Mucosa of stomach (tissue), 1 donor: Measurements from ENCODE around the gene PDE6C.

Experiments
- H3K27me3 ChIP-seq: one replicate; pipeline ENCODE4 v1.7.0; 2013; ENCODE audit warnings: mild to moderate bottlenecking, low read length; ENCODE audit not compliant: control insufficient read depth, insufficient read depth
- H3K36me3 ChIP-seq: one replicate; pipeline ENCODE4 v1.7.0; 2013; ENCODE audit warnings: low read length; ENCODE audit not compliant: control insufficient read depth, insufficient read depth
- H3K4me1 ChIP-seq: one replicate; pipeline ENCODE4 v1.7.0; 2013; ENCODE audit warnings: mild to moderate bottlenecking, low read length; ENCODE audit not compliant: control insufficient read depth, insufficient read depth
- H3K4me3 ChIP-seq: one replicate; pipeline ENCODE4 v1.7.0; 2013; ENCODE audit warnings: low read length
- H3K9ac ChIP-seq: one replicate; pipeline ENCODE4 v1.7.0; 2013; ENCODE audit warnings: mild to moderate bottlenecking, low read length, moderate library complexity
- H3K9me3 ChIP-seq: one replicate; pipeline ENCODE4 v1.7.0; 2013; ENCODE audit warnings: mild to moderate bottlenecking, low read length, moderate library complexity; ENCODE audit not compliant: control insufficient read depth
- donor health status: Pancreatic carcinoma.

Gene PDE6C

DNA sequence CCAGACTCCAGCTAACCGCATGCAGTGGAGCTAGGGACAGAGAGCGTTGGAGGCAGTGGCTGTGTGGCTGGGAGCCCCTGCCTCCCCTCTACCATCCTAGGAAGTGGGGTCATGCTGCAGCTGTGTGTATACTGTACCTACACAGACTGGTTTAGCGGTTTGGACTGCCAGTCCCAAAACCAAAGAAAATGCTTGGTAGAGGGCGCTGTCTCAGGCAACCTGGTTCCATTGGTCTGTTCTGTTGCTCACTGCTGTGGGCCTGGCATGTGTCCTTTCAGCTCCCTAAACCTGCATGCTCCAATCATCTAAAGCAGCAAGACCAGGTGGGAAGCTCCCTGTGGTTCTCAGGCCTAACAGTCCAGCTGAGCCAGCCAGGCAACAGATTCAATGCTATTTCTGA is 15.8 kb upstream of the PDE6C start:
- Histone ChIP-seq H3K4me1 (peaks cover 6% of the 10 kb centered on the region), H3K9ac (no peak overlapping the region), H3K4me3 (no peak overlapping the region), H3K27me3 (peaks cover 13% of the 10 kb centered on the region), H3K36me3 (no peaks in the 10 kb centered on the region), H3K9me3 (no peaks in the 10 kb centered on the region)

DNA sequence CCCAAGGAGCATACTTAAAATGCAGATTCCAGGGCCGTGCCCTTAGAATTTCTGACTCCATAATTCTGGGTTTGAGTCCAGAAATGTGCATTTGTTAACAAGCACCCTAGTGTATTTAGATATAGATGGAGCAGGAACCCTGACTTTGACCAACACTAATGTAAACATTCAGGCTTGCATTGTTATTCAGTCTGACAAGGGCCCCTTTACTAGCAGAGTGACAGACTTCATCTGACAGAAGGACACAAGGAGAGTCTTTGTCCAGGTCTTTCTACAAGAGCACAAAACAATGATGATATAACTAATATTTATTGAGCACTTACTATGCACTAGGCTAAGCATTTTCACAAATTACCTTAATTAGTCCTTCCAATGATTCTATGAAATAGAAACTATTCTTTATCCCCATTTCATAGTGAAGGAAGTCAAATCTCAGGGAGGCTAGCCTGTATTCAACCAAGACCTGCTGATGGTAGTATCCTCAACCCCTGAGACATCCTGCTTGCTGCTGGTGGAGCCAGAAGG is 15.2 kb upstream of the PDE6C start:
- peaks cover 5% of the 10 kb centered on the region for H3K4me1 ChIP-seq
- no peaks in the 10 kb centered on the region for H3K36me3 ChIP-seq
- no peaks in the 10 kb centered on the region for H3K9me3 ChIP-seq
- H3K4me3 ChIP-seq, result no peak overlapping the region
- no peak overlapping the region for H3K9ac ChIP-seq
- peaks cover 18% of the 10 kb centered on the region for H3K27me3 ChIP-seq

DNA sequence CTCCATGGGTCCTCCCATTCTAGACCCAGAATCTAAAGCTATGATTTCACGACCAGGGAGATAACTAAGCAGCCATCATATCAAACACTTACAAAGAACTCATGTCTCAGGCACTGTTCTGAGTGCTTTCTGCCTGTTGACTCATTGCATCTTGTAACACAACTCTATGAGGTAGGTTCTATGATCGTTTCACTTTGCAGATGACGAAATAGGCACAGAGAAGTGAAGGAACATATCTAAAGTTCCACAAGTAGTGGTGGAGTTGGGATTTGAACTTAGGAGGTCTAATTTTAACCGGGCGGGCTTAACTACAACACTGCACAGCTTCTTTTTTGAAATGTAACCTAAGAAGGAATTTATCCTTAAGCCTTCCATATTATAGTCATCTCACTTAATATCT is 14.2 kb upstream of the PDE6C start:
- H3K9ac ChIP-seq, result no peak overlapping the region
- peaks cover 5% of the 10 kb centered on the region for H3K4me1 ChIP-seq
- peaks cover 27% of the 10 kb centered on the region for H3K27me3 ChIP-seq
- H3K9me3 ChIP-seq, result no peaks in the 10 kb centered on the region
- H3K4me3 ChIP-seq, result no peak overlapping the region
- H3K36me3 ChIP-seq, result no peaks in the 10 kb centered on the region

DNA sequence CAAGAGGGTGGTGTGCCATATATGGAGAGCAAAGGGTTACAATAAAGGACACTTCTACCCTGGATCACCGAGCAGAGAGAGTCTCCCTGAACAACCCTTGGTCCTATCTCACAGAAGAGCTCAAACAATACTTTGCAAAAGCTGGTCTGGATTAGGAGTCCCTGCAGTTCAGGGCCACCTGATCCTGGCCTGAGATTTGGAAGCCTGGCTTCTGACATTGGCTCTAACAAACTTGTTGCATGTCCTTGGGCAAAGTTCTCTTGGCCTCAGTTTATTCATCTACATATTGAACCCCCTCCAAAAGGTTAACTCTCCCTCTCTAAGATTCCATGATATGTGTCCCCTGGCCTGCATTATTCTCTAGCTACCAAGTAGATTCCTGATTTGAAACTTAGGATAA is 13.0 kb upstream of the PDE6C start:
- Histone ChIP-seq H3K4me1 (peaks cover 5% of the 10 kb centered on the region), H3K36me3 (no peaks in the 10 kb centered on the region), H3K9ac (no peak overlapping the region), H3K27me3 (peaks cover 27% of the 10 kb centered on the region), H3K9me3 (no peaks in the 10 kb centered on the region), H3K4me3 (no peak overlapping the region)

DNA sequence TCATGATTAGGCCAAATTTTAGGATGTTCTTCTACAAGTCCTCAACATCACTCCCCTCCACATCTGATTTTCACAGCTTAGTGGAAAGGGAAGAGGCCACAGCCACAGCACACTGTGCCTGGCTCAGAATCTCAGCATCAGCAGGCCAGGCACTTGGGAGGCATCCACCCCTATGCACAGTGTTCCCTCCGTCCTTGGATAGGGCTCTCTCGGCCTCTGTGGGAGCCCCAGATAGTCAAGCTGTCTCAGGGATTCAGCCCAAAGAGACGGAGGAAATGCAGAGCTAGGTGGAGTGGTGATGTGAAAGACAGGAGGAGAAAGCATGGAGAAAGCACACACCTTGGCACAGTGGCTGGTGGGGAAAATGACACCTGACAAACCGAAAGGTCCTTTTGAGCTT is 12.6 kb upstream of the PDE6C start:
- Histone ChIP-seq H3K9ac (no peak overlapping the region), H3K27me3 (peaks cover 27% of the 10 kb centered on the region), H3K4me3 (no peak overlapping the region)

DNA sequence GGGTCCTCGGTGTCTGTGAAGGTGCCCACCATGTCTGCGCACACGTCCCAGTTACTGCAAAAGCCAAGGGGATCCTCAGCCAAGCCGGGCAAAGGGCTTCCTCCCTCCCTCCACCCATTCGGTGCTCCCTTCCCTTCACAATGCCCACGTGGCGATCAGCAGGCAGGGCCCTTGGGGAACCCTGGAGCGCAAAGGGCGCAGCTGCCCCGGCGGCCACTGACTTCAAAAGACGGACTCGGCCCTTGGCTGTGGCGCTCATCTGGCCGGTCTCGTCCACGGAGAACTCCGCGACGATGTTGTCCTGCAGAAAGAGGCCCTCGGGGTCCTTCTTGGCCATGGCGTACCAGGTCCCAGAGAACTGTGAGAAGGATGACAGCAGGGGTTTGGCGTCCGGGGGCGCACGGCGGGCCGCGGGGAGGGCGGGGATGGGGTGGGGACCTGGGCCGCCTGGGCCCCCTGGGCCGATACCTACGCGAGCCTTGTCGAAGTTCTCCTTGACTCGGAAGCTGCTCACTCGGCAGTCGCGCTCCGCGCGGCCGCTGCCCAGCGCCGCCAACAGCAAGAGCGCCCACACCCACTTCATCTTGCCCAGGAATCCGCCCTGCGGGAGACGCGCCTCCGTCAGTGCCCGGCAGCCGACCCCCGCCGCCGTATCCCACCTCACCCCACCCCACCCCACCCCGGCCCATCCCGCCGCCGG is 11.7 kb upstream of the PDE6C start:
- Histone ChIP-seq H3K9ac (no peak overlapping the region), H3K9me3 (no peaks in the 10 kb centered on the region), H3K4me1 (peaks cover 5% of the 10 kb centered on the region), H3K27me3 (peaks cover 27% of the 10 kb centered on the region), H3K4me3 (no peak overlapping the region), H3K36me3 (no peaks in the 10 kb centered on the region)

More for the DNA sequence above, 12.6 kb upstream of the PDE6C start:
- Histone ChIP-seq H3K36me3 (no peaks in the 10 kb centered on the region), H3K9me3 (no peaks in the 10 kb centered on the region), H3K4me1 (peaks cover 5% of the 10 kb centered on the region)

DNA sequence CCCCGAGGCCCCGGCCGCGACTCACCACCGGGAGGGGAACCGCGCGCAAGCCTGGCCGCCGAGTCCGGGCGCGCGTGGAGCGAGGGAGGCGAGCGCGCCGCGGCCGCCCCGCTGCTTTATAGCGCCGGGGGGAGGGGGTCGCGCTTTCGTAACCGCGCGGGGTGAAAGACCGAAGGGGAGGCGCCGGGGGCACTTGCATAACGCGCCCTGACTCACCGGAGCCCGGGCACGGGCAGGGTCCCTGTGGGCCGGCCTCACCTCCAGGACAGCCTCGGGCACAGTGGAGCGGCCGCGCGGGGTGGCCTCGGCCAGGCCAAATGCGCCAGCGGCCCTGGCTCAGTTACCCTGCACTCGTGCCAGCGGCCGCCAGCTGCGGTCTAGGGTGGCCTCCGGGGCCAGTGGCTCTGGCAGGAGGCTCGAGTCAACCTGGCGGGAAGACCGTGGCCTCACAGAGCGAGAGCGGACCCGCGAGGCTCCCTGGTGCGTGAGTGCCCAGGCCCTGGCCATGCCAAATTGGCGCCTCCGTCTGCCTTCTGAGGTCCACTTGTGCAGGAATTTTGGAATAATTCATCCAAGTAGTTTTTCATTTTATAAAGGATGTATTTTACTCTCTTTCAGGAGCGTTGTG is 11.1 kb upstream of the PDE6C start, which contains the start of gene RBP4:
TSS of gene RBP4 (minus strand) at position 90 of the 628 bp plus-strand sequence. CDS start 207 bp downstream, outside the sequence.
- H3K4me3 ChIP-seq, result no peak within 1 kb of the TSS
- peaks cover 27% of the 10 kb centered on the region for H3K27me3 ChIP-seq
- H3K36me3 ChIP-seq, result no peaks in the 10 kb centered on the region
- no peaks in the 10 kb centered on the region for H3K9me3 ChIP-seq
- H3K9ac ChIP-seq, result no peak within 1 kb of the TSS
- H3K4me1 ChIP-seq, result peaks cover 5% of the 10 kb centered on the region

DNA sequence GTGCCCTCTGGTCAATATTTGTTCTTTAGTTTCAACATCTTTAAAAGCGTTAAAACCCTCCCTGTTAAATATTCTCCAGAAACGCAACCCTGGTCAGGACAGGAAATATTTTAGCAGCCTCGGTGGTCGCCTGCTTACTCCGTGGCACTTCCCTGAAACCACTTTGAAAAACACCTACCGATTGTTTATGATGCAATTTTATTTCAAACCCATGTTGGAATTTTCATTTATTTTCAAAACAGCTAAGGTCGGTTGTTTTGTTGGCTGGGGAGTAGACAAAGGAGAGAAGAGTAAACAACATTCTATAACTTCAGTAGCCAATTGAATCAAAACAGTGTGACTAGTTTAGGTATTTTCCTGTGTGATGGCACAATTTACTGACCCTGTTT is 10.6 kb upstream of the PDE6C start:
- Histone ChIP-seq H3K27me3 (peaks cover 27% of the 10 kb centered on the region), H3K9me3 (no peaks in the 10 kb centered on the region), H3K4me3 (no peak overlapping the region), H3K9ac (no peak overlapping the region), H3K4me1 (peaks cover 5% of the 10 kb centered on the region), H3K36me3 (no peaks in the 10 kb centered on the region)

DNA sequence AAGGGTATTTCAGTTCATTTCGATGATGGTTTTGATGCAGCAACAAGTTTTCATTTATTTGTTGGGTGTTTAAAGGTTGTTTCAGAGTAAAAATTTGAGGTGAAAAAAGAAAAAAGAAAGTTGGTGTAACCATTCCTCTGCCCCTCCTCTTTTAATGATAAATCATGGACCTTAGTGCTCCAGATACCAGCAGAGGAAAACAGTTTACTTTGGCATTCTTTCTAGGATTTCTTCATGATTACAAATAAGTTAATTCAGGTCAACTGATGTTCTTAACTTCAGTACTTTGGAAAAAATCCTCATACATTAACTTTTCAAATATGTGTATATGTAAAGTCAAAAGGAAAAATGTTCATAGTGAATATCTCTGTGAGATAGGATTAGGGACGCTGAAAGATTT is 9.3 kb upstream of the PDE6C start:
- no peak overlapping the region for H3K4me3 ChIP-seq
- no peaks in the 10 kb centered on the region for H3K36me3 ChIP-seq
- no peak overlapping the region for H3K9ac ChIP-seq
- no peaks in the 10 kb centered on the region for H3K9me3 ChIP-seq
- H3K4me1 ChIP-seq, result peaks cover 5% of the 10 kb centered on the region
- H3K27me3 ChIP-seq, result peaks cover 27% of the 10 kb centered on the region

DNA sequence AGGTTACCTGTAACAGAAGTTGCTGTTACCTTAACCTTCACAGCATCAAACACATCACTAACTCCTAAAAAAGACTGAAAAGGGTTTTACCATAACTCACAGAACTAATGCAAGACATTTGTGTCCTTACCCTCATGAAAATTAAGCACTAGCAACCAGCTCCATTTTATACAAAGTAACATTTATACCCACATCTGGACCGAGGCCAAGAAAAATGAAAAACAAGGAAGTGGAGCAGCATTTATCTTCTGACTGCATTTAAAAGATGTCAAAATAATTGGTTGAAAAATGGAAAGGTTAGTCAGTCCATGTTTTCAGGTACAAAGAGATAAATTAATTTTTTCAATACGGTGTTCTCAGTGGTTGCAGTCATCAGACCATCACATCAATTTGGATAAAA is 8.2 kb upstream of the PDE6C start:
- Histone ChIP-seq H3K9me3 (no peaks in the 10 kb centered on the region), H3K36me3 (no peaks in the 10 kb centered on the region), H3K9ac (no peak overlapping the region), H3K4me1 (peaks cover 5% of the 10 kb centered on the region), H3K27me3 (peaks cover 27% of the 10 kb centered on the region), H3K4me3 (no peak overlapping the region)

DNA sequence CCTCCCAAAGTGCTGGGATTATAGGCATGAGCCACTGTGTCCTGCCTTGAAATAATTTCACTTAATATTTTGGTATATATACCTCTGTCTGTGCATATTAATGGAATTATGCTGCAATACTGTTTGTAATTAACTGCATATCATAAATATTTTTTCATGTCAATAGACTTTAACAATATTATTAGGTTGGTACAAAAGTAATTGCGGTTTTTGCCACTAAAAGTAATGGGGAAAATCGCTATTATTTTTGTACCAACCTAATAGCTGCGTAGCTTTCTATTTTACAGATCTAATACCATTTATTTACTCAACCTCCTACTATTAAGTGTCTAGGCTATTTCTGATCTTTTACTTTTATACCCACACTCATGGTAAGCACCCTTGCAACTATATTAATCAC is 3.9 kb upstream of the PDE6C start:
- no peaks in the 10 kb centered on the region for H3K9me3 ChIP-seq
- no peak overlapping the region for H3K4me3 ChIP-seq
- H3K36me3 ChIP-seq, result no peaks in the 10 kb centered on the region
- no peaks in the 10 kb centered on the region for H3K27me3 ChIP-seq
- no peak overlapping the region for H3K9ac ChIP-seq
- H3K4me1 ChIP-seq, result no peaks in the 10 kb centered on the region

DNA sequence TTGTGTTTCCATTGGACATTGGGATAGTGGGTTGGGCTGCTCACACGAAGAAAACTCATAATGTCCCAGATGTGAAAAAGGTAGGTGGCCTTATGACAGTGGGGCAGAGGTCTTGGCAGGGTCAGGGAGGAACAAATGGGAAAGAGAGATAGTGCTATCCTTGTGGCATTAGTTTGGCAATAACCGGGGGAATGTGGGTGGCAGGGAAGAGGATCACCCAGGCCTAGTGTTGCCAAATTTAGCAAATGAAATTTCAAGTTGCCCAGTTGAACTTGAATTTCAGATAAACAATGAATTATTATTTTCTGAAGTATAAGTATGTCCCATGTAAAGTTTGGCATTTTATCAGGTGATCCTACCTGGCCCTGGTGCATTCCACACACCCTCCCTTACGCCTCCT is 789 bp downstream of the PDE6C start:
- no peak overlapping the region for H3K4me3 ChIP-seq
- no peaks in the 10 kb centered on the region for H3K9me3 ChIP-seq
- H3K27me3 ChIP-seq, result no peaks in the 10 kb centered on the region
- no peaks in the 10 kb centered on the region for H3K36me3 ChIP-seq
- no peaks in the 10 kb centered on the region for H3K4me1 ChIP-seq
- H3K9ac ChIP-seq, result no peak overlapping the region
